B cell (primary cell): ENCODE results near the gene PEX14. TPM values are rescaled to one million over a fixed set of nuclear protein-coding genes. Genes with fewer than 3 reads are reported as not detected.

ENCODE experiments used
- ATAC-seq: fragments of 200-7000 bp; cut with Tn5 transposase; one replicate; pipeline ENCODE4 v1.10.0; 2021; ENCODE audit warnings: low read depth, mild to moderate bottlenecking, moderate number of reproducible peaks, moderate library complexity
- CTCF ChIA-PET: fragments of 350-600 bp; sonication (Branson Sonifier 250); formaldehyde crosslinking; loops from one replicate; lab custom pipeline; 2021; ENCODE audit warnings: antibody characterized with exemption, inconsistent platforms; lab: Charles Lee
- POLR2A ChIA-PET: fragments of 350-600 bp; sonication (Branson Sonifier 250); formaldehyde crosslinking; loops from one replicate; lab custom pipeline; 2021; ENCODE audit warnings: antibody characterized with exemption; lab: Charles Lee
- DNase-seq: peaks from one replicate; pipeline ENCODE4 v3.0.0; 2013
- H2AFZ ChIP-seq: 2 replicates; pipeline ENCODE4 v1.6.1; 2012; ENCODE audit warnings: mild to moderate bottlenecking, low read depth, low read length; ENCODE audit not compliant: insufficient read depth, poor library complexity, severe bottlenecking
- H3K27ac ChIP-seq, 2 donors: 1 replicate in 1 of 2; 2 replicates in 1 of 2; pipeline ENCODE4 v1.5.1; 2012 to 2013; ENCODE audit warnings: low read length in 2 of 2, mild to moderate bottlenecking in 2 of 2, moderate library complexity in 1 of 2
- H3K27me3 ChIP-seq, 4 experiments: fragments of 200-600 bp in 1 of 4; sonication (generic) in 1 of 4; replicated peaks in 1 of 4; 1 replicate in 2 of 4; 2 replicates in 2 of 4; pipeline versions ENCODE4 v1.6.1 to v1.7.0; 2013 to 2016; ENCODE audit warnings: low read length in 3 of 4, mild to moderate bottlenecking in 2 of 4, mixed read lengths in 1 of 4, moderate library complexity in 1 of 4; ENCODE audit not compliant: insufficient read depth in 4 of 4, control insufficient read depth in 3 of 4; ENCODE audit errors: control extremely low read depth in 1 of 4
- H3K36me3 ChIP-seq, 2 experiments: replicated peaks in 1 of 2; 1 replicate in 1 of 2; 2 replicates in 1 of 2; pipeline versions ENCODE4 v1.6.1 to v1.7.1; 2013; ENCODE audit warnings: low read length in 1 of 2; ENCODE audit not compliant: insufficient read depth in 2 of 2, control insufficient read depth in 1 of 2; ENCODE audit errors: control extremely low read depth in 1 of 2, extremely low read depth in 1 of 2
- H3K4me1 ChIP-seq, 2 donors: fragments of 200-600 bp in 1 of 2; sonication (generic) in 1 of 2; 1 replicate in 1 of 2; 2 replicates in 1 of 2; pipeline versions ENCODE4 v1.5.1 to v1.6.1; 2013 to 2017; ENCODE audit warnings: low read length in 2 of 2; ENCODE audit not compliant: control insufficient read depth in 2 of 2, insufficient read depth in 2 of 2
- H3K4me2 ChIP-seq: replicated peaks from 2 replicates; pipeline ENCODE3; 2012; ENCODE audit warnings: mild to moderate bottlenecking, low read depth, low read length; ENCODE audit not compliant: poor library complexity, severe bottlenecking
- H3K4me3 ChIP-seq, 5 experiments: fragments of 200-600 bp in 1 of 5; sonication (generic) in 1 of 5; 1 replicate in 3 of 5; 2 replicates in 2 of 5; pipeline versions ENCODE4 v1.5.1 to v1.7.0; 2011 to 2016; ENCODE audit warnings: low read length in 4 of 5, mild to moderate bottlenecking in 4 of 5, low read depth in 2 of 5, control low read depth in 1 of 5, moderate library complexity in 1 of 5; ENCODE audit not compliant: insufficient read depth in 1 of 5; ENCODE audit errors: control extremely low read depth in 1 of 5, extremely low read depth in 1 of 5
- H3K79me2 ChIP-seq: fragments of 200-600 bp; sonication (generic); one replicate; pipeline ENCODE4 v1.6.0; 2016; ENCODE audit warnings: low read length; ENCODE audit not compliant: control insufficient read depth, insufficient read depth
- H3K9ac ChIP-seq: fragments of 200-600 bp; sonication (generic); 2 replicates; pipeline ENCODE4 v1.6.1; 2017; ENCODE audit warnings: mild to moderate bottlenecking, low read length, moderate library complexity
- H3K9me3 ChIP-seq, 3 donors: one replicate each; pipeline versions ENCODE4 v1.6.1 to v1.7.1; 2013; ENCODE audit warnings: low read length in 2 of 3; ENCODE audit not compliant: control insufficient read depth in 2 of 3, insufficient read depth in 1 of 3; ENCODE audit errors: control extremely low read depth in 1 of 3
- H4K20me1 ChIP-seq: 2 replicates; pipeline ENCODE4 v1.6.0; 2012; ENCODE audit warnings: mild to moderate bottlenecking, low read length; ENCODE audit not compliant: insufficient read depth, control insufficient read depth, poor library complexity, severe bottlenecking
- H3K27ac Mint-ChIP-seq: one replicate; pipeline ENCODE4 v1.8.0; 2021; ENCODE audit warnings: mixed read lengths
- H3K27me3 Mint-ChIP-seq: one replicate; pipeline ENCODE4 v1.8.0; 2021; ENCODE audit warnings: mixed read lengths
- H3K4me1 Mint-ChIP-seq: one replicate; pipeline ENCODE4 v1.8.0; 2021; ENCODE audit warnings: mixed read lengths
- H3K4me3 Mint-ChIP-seq: one replicate; pipeline ENCODE4 v1.8.0; 2021; ENCODE audit warnings: mixed read lengths
- H3K9me3 Mint-ChIP-seq: one replicate; pipeline ENCODE4 v1.8.0; 2022; ENCODE audit warnings: mixed read lengths; ENCODE audit not compliant: insufficient read depth
- EZH2 ChIP-seq: IDR thresholded peaks from 2 replicates; pipeline ENCODE4 v1.6.1; 2012; ENCODE audit warnings: borderline replicate concordance, low read depth, mild to moderate bottlenecking, moderate library complexity, low read length; ENCODE audit not compliant: insufficient read depth, poor library complexity, severe bottlenecking
- WGBS: methylation state at CpG from one replicate; pipeline ENCODE4 v1.1.5; 2013; ENCODE audit warnings: missing lambda C conversion rate; ENCODE audit not compliant: insufficient coverage; 5-methylcytosine and 5-hydroxymethylcytosine counted together
- intact Hi-C: fragments of 100-400 bp; cut with micrococcal nuclease; formaldehyde crosslinking; loops from one replicate; pipeline ENCODE4 v1.10.0; 2022
- polyA plus RNA-seq: library from polyadenylated mRNA; depleted of rRNA; stranded (reverse); fragments of >200 nt; gene quantifications from 2 replicates; pipeline ENCODE4 v1.2.3, GENCODE V29; 2012
- total RNA-seq, 2 donors: library from RNA; stranded (reverse); fragments of 120-200 nt in 1 of 2; gene quantifications; 1 replicate in 1 of 2; 2 replicates in 1 of 2; pipeline versions ENCODE4 v1.2.3 to v1.2.4, GENCODE V29; 2013 to 2022
- TF ChIP-seq, protein P1 (sequence below): fragments of 200-600 bp; IDR thresholded peaks from one replicate; pipeline ENCODE4 v1.8.0; 2022; ENCODE audit warnings: antibody characterized with exemption, mild to moderate bottlenecking

The PEX14 gene
- total and polyA plus RNA-seq, 2 donors (not counting 1 experiment from before 2014, with no cell fraction given) = 14.1 to 19.3 TPM

- no peak overlapping the region for H3K4me2 ChIP-seq
- H3K27me3 Mint-ChIP-seq = no peaks in the 10 kb centered on the region
- no peaks in the 10 kb centered on the region for H3K4me1 Mint-ChIP-seq
- H3K4me3 Mint-ChIP-seq = no peak overlapping the region
- WGBS = 100% methylated on average over 2 of the region's 7 CpGs
- H3K79me2 ChIP-seq = no peaks in the 10 kb centered on the region
- H3K27me3 ChIP-seq = no peaks in the 10 kb centered on the region
- POLR2A ChIA-PET = no interaction called here
- no peaks in the 10 kb centered on the region for H3K4me1 ChIP-seq
- intact Hi-C loops = no loop called here
- CTCF ChIA-PET = no interaction called here
- H3K36me3 ChIP-seq = peaks cover 0 to 7% of the 10 kb centered on the region in 2 experiments
- H4K20me1 ChIP-seq = no peaks in the 10 kb centered on the region
- ATAC-seq = no peak
- no peak overlapping the region for H3K9ac ChIP-seq
- no peak for DNase-seq
- H3K27ac ChIP-seq = no peak overlapping the region
- no peaks in the 10 kb centered on the region for H3K9me3 Mint-ChIP-seq
- no peak overlapping the region for H2AFZ ChIP-seq
- H3K9me3 ChIP-seq = no peaks in the 10 kb centered on the region
- H3K4me3 ChIP-seq = no peak overlapping the region
- TF ChIP-seq, protein P1, sequence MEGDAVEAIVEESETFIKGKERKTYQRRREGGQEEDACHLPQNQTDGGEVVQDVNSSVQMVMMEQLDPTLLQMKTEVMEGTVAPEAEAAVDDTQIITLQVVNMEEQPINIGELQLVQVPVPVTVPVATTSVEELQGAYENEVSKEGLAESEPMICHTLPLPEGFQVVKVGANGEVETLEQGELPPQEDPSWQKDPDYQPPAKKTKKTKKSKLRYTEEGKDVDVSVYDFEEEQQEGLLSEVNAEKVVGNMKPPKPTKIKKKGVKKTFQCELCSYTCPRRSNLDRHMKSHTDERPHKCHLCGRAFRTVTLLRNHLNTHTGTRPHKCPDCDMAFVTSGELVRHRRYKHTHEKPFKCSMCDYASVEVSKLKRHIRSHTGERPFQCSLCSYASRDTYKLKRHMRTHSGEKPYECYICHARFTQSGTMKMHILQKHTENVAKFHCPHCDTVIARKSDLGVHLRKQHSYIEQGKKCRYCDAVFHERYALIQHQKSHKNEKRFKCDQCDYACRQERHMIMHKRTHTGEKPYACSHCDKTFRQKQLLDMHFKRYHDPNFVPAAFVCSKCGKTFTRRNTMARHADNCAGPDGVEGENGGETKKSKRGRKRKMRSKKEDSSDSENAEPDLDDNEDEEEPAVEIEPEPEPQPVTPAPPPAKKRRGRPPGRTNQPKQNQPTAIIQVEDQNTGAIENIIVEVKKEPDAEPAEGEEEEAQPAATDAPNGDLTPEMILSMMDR = no peak
- TF ChIP-seq EZH2 = no peak
- H3K27ac Mint-ChIP-seq = no peak overlapping the region
Measured at GRCh38 chr1:10444795-10445397, 29.9 kb upstream of the PEX14 start.

DNA sequence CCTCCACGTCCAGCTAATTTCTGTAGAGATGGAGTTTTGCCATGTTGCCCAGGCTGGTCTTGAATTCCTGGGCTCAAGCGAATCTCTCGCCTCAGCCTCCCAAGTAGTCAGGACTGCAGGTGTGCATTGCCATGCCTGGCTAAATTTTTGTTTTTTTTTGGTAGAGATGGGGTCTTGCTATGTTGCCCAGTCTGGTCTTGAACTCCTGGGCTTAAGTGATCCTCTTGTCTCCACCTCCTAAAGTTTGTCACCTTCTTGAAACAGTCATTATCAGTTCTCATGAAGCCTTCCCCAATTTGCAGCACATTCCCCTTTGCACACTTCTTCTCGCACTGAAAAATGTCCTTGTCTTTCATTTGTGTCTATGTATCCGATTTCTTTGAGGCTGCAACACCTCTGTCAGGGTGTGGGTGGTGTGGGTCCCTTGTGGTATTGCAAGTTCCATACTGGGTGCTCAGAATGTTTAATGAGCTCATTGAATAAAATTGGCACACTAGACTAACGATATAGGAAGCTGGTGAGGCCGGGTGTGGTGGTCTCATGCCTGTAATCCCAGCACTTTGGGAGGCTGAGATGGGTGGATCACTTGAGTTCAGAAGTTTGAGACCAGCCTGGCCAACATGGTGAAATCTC, 27.8 kb upstream of the PEX14 start:
- ChIA-PET POLR2A (no interaction called here), CTCF (interaction anchor here (0.7 kb wide), 1 partner anchor 222 kb away, joined by 3 read pairs; no protein-coding TSS in a partner anchor)
- Histone ChIP-seq H3K27me3 (no peaks in the 10 kb centered on the region), H3K36me3 (peaks cover 0 to 5% of the 10 kb centered on the region in 2 experiments), H3K4me2 (no peak overlapping the region), H3K4me1 (no peaks in the 10 kb centered on the region), H3K27ac (no peak overlapping the region), H2AFZ (no peak overlapping the region), H3K9me3 (no peaks in the 10 kb centered on the region), H3K4me3 (no peak overlapping the region), H3K9ac (no peak overlapping the region), H3K79me2 (no peaks in the 10 kb centered on the region), H4K20me1 (no peaks in the 10 kb centered on the region)
- DNase-seq = no peak
- H3K27me3 Mint-ChIP-seq = no peaks in the 10 kb centered on the region
- no peak overlapping the region for H3K4me3 Mint-ChIP-seq
- no peaks in the 10 kb centered on the region for H3K9me3 Mint-ChIP-seq
- intact Hi-C loops = no loop called here
- no peak for ATAC-seq
- H3K4me1 Mint-ChIP-seq = no peaks in the 10 kb centered on the region
- 96% methylated on average over 6 of the region's 7 CpGs for WGBS
- H3K27ac Mint-ChIP-seq = no peak overlapping the region
- no peak for TF ChIP-seq EZH2
- TF ChIP-seq, protein P1 = no peak
